GM21447 (cell line): ENCODE measurements around the gene TTN.

ENCODE experiments used
- ATAC-seq: cut with Tn5 transposase; IDR thresholded peaks from one replicate; pipeline ENCODE4 v1.9.1; 2021; ENCODE audit not compliant: unreplicated experiment

Gene TTN

GRCh38 chr2:178502751-178503150 lies 304.5 kb downstream of the TTN start:
- no peak for ATAC-seq

GRCh38 chr2:178499640-178500039 lies 307.6 kb downstream of the TTN start:
- no peak for ATAC-seq

GRCh38 chr2:178498137-178498536 lies 309.1 kb downstream of the TTN start:
- ATAC-seq: peak; percentile 60

- ATAC-seq: no peak
Observed at GRCh38 chr2:178496049-178496448, 311.2 kb downstream of the TTN start.

- no peak for ATAC-seq
Observed at GRCh38 chr2:178491612-178492011, 315.6 kb downstream of the TTN start.

GRCh38 chr2:178485356-178485755 lies 321.9 kb downstream of the TTN start:
- no peak for ATAC-seq

GRCh38 chr2:178484245-178485041 lies 322.8 kb downstream of the TTN start:
- ATAC-seq: no peak

- peak; percentile 30 for ATAC-seq
Observed at GRCh38 chr2:178482437-178482836, 324.8 kb downstream of the TTN start.

- peak; percentile 54 for ATAC-seq
Observed at GRCh38 chr2:178480227-178481181, 326.7 kb downstream of the TTN start, which contains the start of gene PLEKHA3. TSS of gene PLEKHA3 (plus strand) at chr2:178480457. CDS start at chr2:178480870, 413 bp downstream.

GRCh38 chr2:178479758-178480226 lies 327.4 kb downstream of the TTN start:
- ATAC-seq: no peak

GRCh38 chr2:178479275-178479616 lies 328.0 kb downstream of the TTN start:
- no peak for ATAC-seq

GRCh38 chr2:178478439-178479274 lies 328.6 kb downstream of the TTN start, which contains the start of gene FKBP7:
TSS of gene FKBP7 (minus strand) at chr2:178478600. CDS start at chr2:178478499, 101 bp downstream.
- ATAC-seq: peak; percentile 39

- ATAC-seq: no peak
Observed at GRCh38 chr2:178478130-178478438, 329.1 kb downstream of the TTN start.

- no peak for ATAC-seq
Observed at GRCh38 chr2:178477443-178478129, 329.6 kb downstream of the TTN start.

GRCh38 chr2:178476477-178476876 lies 330.7 kb downstream of the TTN start:
- ATAC-seq: no peak
